ENCODE data around the gene LANCL3.

DNA sequence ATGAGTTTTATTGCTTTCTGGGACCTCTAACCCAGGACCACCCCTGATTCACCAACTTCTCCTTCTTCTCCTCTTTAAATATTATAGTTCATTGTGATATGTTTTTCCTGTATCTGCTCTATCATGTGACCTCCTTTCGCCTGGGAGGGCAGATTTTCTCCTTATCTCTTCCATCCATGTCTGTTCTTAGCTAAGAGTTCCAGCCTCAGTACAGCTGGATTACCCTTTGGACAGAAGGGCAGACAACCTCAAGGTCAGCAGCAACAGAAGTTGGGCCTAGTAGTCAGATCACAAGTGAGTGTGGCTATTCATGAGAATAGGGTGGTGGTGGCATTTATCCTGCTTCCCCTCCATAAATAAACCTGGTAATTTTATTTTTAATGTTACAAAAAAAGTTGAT lies 108.4 kb downstream of the LANCL3 start:
- TF ChIP-seq, protein P1, sequence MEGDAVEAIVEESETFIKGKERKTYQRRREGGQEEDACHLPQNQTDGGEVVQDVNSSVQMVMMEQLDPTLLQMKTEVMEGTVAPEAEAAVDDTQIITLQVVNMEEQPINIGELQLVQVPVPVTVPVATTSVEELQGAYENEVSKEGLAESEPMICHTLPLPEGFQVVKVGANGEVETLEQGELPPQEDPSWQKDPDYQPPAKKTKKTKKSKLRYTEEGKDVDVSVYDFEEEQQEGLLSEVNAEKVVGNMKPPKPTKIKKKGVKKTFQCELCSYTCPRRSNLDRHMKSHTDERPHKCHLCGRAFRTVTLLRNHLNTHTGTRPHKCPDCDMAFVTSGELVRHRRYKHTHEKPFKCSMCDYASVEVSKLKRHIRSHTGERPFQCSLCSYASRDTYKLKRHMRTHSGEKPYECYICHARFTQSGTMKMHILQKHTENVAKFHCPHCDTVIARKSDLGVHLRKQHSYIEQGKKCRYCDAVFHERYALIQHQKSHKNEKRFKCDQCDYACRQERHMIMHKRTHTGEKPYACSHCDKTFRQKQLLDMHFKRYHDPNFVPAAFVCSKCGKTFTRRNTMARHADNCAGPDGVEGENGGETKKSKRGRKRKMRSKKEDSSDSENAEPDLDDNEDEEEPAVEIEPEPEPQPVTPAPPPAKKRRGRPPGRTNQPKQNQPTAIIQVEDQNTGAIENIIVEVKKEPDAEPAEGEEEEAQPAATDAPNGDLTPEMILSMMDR (conservative IDR thresholded peaks at IDR 0.05; ENCODE audit: low read length), result no peak
- TF ChIP-seq EZH2phosphoT487 (IDR thresholded peaks at IDR 0.05; ENCODE audit: borderline replicate concordance), result no peak
